ENCODE data around the gene CNTNAP2.

Gene CNTNAP2

GRCh38 chr7:148337995-148338747 lies 2221.6 kb downstream of the CNTNAP2 start:
- DNase-seq (ENCODE audit: low spot score): no peak
- no peak overlapping the region for H3K27ac ChIP-seq
- TF ChIP-seq CTCF (IDR thresholded peaks at IDR 0.05): no peak
- no peak overlapping the region for H3K4me3 ChIP-seq

GRCh38 chr7:148340438-148341280 lies 2224.1 kb downstream of the CNTNAP2 start:
- Histone ChIP-seq H3K27ac (no peak overlapping the region), H3K4me3 (no peak overlapping the region)
- no peak for TF ChIP-seq CTCF (IDR thresholded peaks at IDR 0.05)
- DNase-seq (ENCODE audit: low spot score): no peak

GRCh38 chr7:148344406-148344805 lies 2227.8 kb downstream of the CNTNAP2 start:
- H3K27ac ChIP-seq: no peak overlapping the region
- no peak overlapping the region for H3K4me3 ChIP-seq
- no peak for DNase-seq (ENCODE audit: low spot score)
- no peak for TF ChIP-seq CTCF (IDR thresholded peaks at IDR 0.05)

GRCh38 chr7:148347981-148348380 lies 2231.4 kb downstream of the CNTNAP2 start:
- DNase-seq (ENCODE audit: low spot score): no peak
- no peak for TF ChIP-seq CTCF (IDR thresholded peaks at IDR 0.05)
- Histone ChIP-seq H3K4me3 (no peak overlapping the region), H3K27ac (no peak overlapping the region)

- no peak overlapping the region for H3K4me3 ChIP-seq
- no peak for DNase-seq (ENCODE audit: low spot score)
- no peak overlapping the region for H3K27ac ChIP-seq
- TF ChIP-seq CTCF (IDR thresholded peaks at IDR 0.05): no peak
These were observed 2231.9 kb downstream of the CNTNAP2 start for GRCh38 chr7:148348466-148348865.

GRCh38 chr7:148356303-148356702 lies 2239.7 kb downstream of the CNTNAP2 start:
- no peak for TF ChIP-seq CTCF (IDR thresholded peaks at IDR 0.05)
- no peak for DNase-seq (ENCODE audit: low spot score)
- no peak overlapping the region for H3K27ac ChIP-seq
- H3K4me3 ChIP-seq: no peak overlapping the region

All from coronary artery (tissue), 2 donors.